HG02938 (cell line): ENCODE measurements around the gene CALR.
"Not testable (repeated sequence)": the region's sequence is repeated elsewhere in the genome, so short reads cannot be mapped to it uniquely, and the experiment has no call there.

Experiments
- ATAC-seq: cut with Tn5 transposase; IDR thresholded peaks from one replicate; pipeline ENCODE4 v1.9.1; 2021; ENCODE audit warnings: mild to moderate bottlenecking, moderate library complexity; ENCODE audit not compliant: unreplicated experiment

CALR gene

GRCh38 chr19:12976109-12976508 is 37.7 kb downstream of the CALR start:
- not testable (repeated sequence) for ATAC-seq

- no peak for ATAC-seq
These were observed 41.6 kb downstream of the CALR start for GRCh38 chr19:12979974-12980373.

GRCh38 chr19:12982648-12983047 is 44.2 kb downstream of the CALR start:
- ATAC-seq = no peak

- ATAC-seq = no peak
These were observed 44.7 kb downstream of the CALR start for GRCh38 chr19:12983091-12983490.

GRCh38 chr19:12983542-12984142 is 45.2 kb downstream of the CALR start:
- no peak for ATAC-seq

GRCh38 chr19:12984143-12984627 is 45.8 kb downstream of the CALR start:
- ATAC-seq = no peak

- no peak for ATAC-seq
These were observed 46.3 kb downstream of the CALR start for GRCh38 chr19:12984683-12985048.

- no peak for ATAC-seq
These were observed 46.8 kb downstream of the CALR start for GRCh38 chr19:12985049-12985776.

GRCh38 chr19:12986726-12987125 is 48.3 kb downstream of the CALR start:
- no peak for ATAC-seq

GRCh38 chr19:12987190-12987589 is 48.8 kb downstream of the CALR start:
- ATAC-seq = no peak

- ATAC-seq = no peak
These were observed 49.4 kb downstream of the CALR start for GRCh38 chr19:12987781-12988180.

- no peak for ATAC-seq
These were observed 52.0 kb downstream of the CALR start for GRCh38 chr19:12990431-12990830.

GRCh38 chr19:12990853-12991252 is 52.4 kb downstream of the CALR start:
- no peak for ATAC-seq

GRCh38 chr19:12991296-12991695 is 52.9 kb downstream of the CALR start:
- no peak for ATAC-seq

GRCh38 chr19:12992729-12993128 is 54.3 kb downstream of the CALR start:
- no peak for ATAC-seq

GRCh38 chr19:12993562-12993961 is 55.2 kb downstream of the CALR start:
- ATAC-seq = no peak
